CD14-positive monocyte (primary cell): ENCODE results near the gene SSTR5. TPM values are rescaled to one million over a fixed set of nuclear protein-coding genes. Genes with fewer than 3 reads are reported as not detected.

ENCODE experiments used
- DNase-seq, 3 donors: peaks; one replicate each; pipeline ENCODE4 v3.0.0-alpha.2; 2011 to 2022
- H2AFZ ChIP-seq: 2 replicates; pipeline ENCODE4 v1.6.0; 2012; ENCODE audit warnings: mild to moderate bottlenecking, low read depth, low read length, inconsistent platforms; ENCODE audit not compliant: insufficient read depth, poor library complexity, severe bottlenecking
- H3K27ac ChIP-seq, 2 donors: 1 replicate in 1 of 2; 2 replicates in 1 of 2; pipeline ENCODE4 v1.5.1; 2012 to 2013; ENCODE audit warnings: low read length in 2 of 2, control low read depth in 1 of 2, inconsistent platforms in 1 of 2, low read depth in 1 of 2, mild to moderate bottlenecking in 1 of 2
- H3K27me3 ChIP-seq, 2 donors: one replicate each; pipeline versions ENCODE4 v1.6.0 to v1.6.1; 2011 to 2013; ENCODE audit warnings: low read length in 2 of 2; ENCODE audit not compliant: control insufficient read depth in 2 of 2, insufficient read depth in 2 of 2
- H3K36me3 ChIP-seq, 2 donors: replicated peaks in 1 of 2; 1 replicate in 1 of 2; 2 replicates in 1 of 2; pipeline versions ENCODE4 v1.5.1 to v1.6.1; 2012 to 2013; ENCODE audit warnings: low read length in 2 of 2, control low read depth in 1 of 2, inconsistent platforms in 1 of 2, mild to moderate bottlenecking in 1 of 2; ENCODE audit not compliant: insufficient read depth in 2 of 2, control insufficient read depth in 1 of 2
- H3K4me1 ChIP-seq, 2 donors: 1 replicate in 1 of 2; 2 replicates in 1 of 2; pipeline versions ENCODE4 v1.5.1 to v1.6.1; 2012 to 2013; ENCODE audit warnings: low read length in 2 of 2, control low read depth in 1 of 2, inconsistent platforms in 1 of 2, mild to moderate bottlenecking in 1 of 2, moderate library complexity in 1 of 2; ENCODE audit not compliant: insufficient read depth in 2 of 2, control insufficient read depth in 1 of 2
- H3K4me2 ChIP-seq: replicated peaks from 2 replicates; pipeline ENCODE3; 2012; ENCODE audit warnings: low read length, moderate library complexity, mild to moderate bottlenecking; ENCODE audit not compliant: poor library complexity, severe bottlenecking; ENCODE audit errors: extremely low read depth
- H3K4me3 ChIP-seq, 3 experiments: fragments of 200-600 bp in 1 of 3; sonication (generic) in 1 of 3; replicated peaks in 1 of 3; 1 replicate in 2 of 3; 2 replicates in 1 of 3; pipeline ENCODE4 v1.5.1; 2011 to 2013; ENCODE audit warnings: low read length in 3 of 3, mild to moderate bottlenecking in 3 of 3, control low read depth in 2 of 3, low read depth in 2 of 3, inconsistent platforms in 1 of 3, moderate library complexity in 1 of 3
- H3K79me2 ChIP-seq: 2 replicates; pipeline ENCODE4 v1.6.0; 2012; ENCODE audit warnings: mild to moderate bottlenecking, control low read depth, inconsistent platforms, low read length, moderate library complexity; ENCODE audit not compliant: insufficient read depth
- H3K9ac ChIP-seq: 2 replicates; pipeline ENCODE4 v1.6.0; 2017; ENCODE audit warnings: low read length, mild to moderate bottlenecking; ENCODE audit not compliant: insufficient read depth, poor library complexity, severe bottlenecking
- H3K9me3 ChIP-seq, 2 donors: replicated peaks in 1 of 2; 1 replicate in 1 of 2; 2 replicates in 1 of 2; pipeline versions ENCODE4 v1.5.1 to v1.6.1; 2012 to 2013; ENCODE audit warnings: low read length in 2 of 2, control low read depth in 1 of 2; ENCODE audit not compliant: control insufficient read depth in 1 of 2, insufficient read depth in 1 of 2
- H4K20me1 ChIP-seq: 2 replicates; pipeline ENCODE4 v1.6.0; 2012; ENCODE audit warnings: mild to moderate bottlenecking, low read length, control low read depth, moderate library complexity; ENCODE audit not compliant: insufficient read depth
- H3K27ac Mint-ChIP-seq, 7 donors: one replicate each; pipeline ENCODE4 v1.8.0; 2020; ENCODE audit warnings: mild to moderate bottlenecking in 7 of 7, mixed read lengths in 7 of 7, moderate library complexity in 6 of 7, inconsistent platforms in 2 of 7
- H3K27me3 Mint-ChIP-seq, 3 donors: one replicate each; pipeline ENCODE4 v1.8.0; 2021 to 2022; ENCODE audit warnings: low read depth in 3 of 3, mild to moderate bottlenecking in 3 of 3, mixed read lengths in 3 of 3, moderate library complexity in 3 of 3, inconsistent platforms in 1 of 3
- H3K36me3 Mint-ChIP-seq, 2 donors: one replicate each; pipeline ENCODE4 v1.8.0; 2020; ENCODE audit warnings: mixed read lengths in 2 of 2, inconsistent platforms in 1 of 2, mild to moderate bottlenecking in 1 of 2
- H3K4me1 Mint-ChIP-seq: one replicate; pipeline ENCODE4 v1.8.0; 2020; ENCODE audit warnings: mild to moderate bottlenecking, mixed read lengths
- H3K4me3 Mint-ChIP-seq, 2 donors: one replicate each; pipeline ENCODE4 v1.8.0; 2020; ENCODE audit warnings: mild to moderate bottlenecking in 2 of 2, mixed read lengths in 2 of 2, moderate library complexity in 1 of 2
- H3K9me3 Mint-ChIP-seq, 7 donors: one replicate each; pipeline ENCODE4 v1.8.0; 2020 to 2022; ENCODE audit warnings: mixed read lengths in 7 of 7, mild to moderate bottlenecking in 6 of 7, moderate library complexity in 6 of 7, inconsistent platforms in 2 of 7
- CTCF ChIP-seq: fragments of 200-600 bp; IDR thresholded peaks from one replicate; pipeline ENCODE4 v1.8.0; 2022; ENCODE audit warnings: antibody characterized with exemption, mild to moderate bottlenecking
- WGBS: methylation state at CpG from one replicate; pipeline ENCODE4 v1.1.5; 2013; ENCODE audit warnings: missing lambda C conversion rate; ENCODE audit not compliant: insufficient coverage; 5-methylcytosine and 5-hydroxymethylcytosine counted together
- intact Hi-C, 2 donors: fragments of 100-400 bp; cut with micrococcal nuclease; formaldehyde crosslinking; loops; one replicate each; pipeline versions ENCODE4 v1.15.0 to v1.15.1; 2023
- polyA plus RNA-seq, 3 donors: library from polyadenylated mRNA; depleted of rRNA in 1 of 3; unstranded in 2 of 3; stranded (reverse) in 1 of 3; fragments of 300-500 nt in 2 of 3; fragments of >200 nt in 1 of 3; fragmentation: Illumina TruSeq in 2 of 3; gene quantifications; 1 replicate in 2 of 3; 2 replicates in 1 of 3; pipeline ENCODE4 v1.2.3, GENCODE V29; 2012 to 2021

The SSTR5 gene
- polyA plus RNA-seq, 3 donors, result not detected

- H3K27me3 ChIP-seq, result no peaks in the 10 kb centered on the region
- no peaks in the 10 kb centered on the region for H3K36me3 Mint-ChIP-seq
- H3K36me3 ChIP-seq, result no peaks in the 10 kb centered on the region
- no peaks in the 10 kb centered on the region for H3K4me1 Mint-ChIP-seq
- no peak overlapping the region for H2AFZ ChIP-seq
- intact Hi-C loops, result no loop called here
- no peak for DNase-seq
- H4K20me1 ChIP-seq, result no peaks in the 10 kb centered on the region
- H3K4me3 Mint-ChIP-seq, result no peak overlapping the region
- no peak overlapping the region for H3K9ac ChIP-seq
- H3K27ac ChIP-seq, result no peak overlapping the region
- H3K4me1 ChIP-seq, result no peaks in the 10 kb centered on the region
- H3K9me3 Mint-ChIP-seq, result no peaks in the 10 kb centered on the region
- H3K27me3 Mint-ChIP-seq, result peaks cover 0 to 13% (median 3%) of the 10 kb centered on the region in 3 donors
- 100% methylated on average over 6 of the region's 14 CpGs for WGBS
- no peaks in the 10 kb centered on the region for H3K9me3 ChIP-seq
- H3K4me2 ChIP-seq, result no peak overlapping the region
- H3K79me2 ChIP-seq, result no peaks in the 10 kb centered on the region
- TF ChIP-seq CTCF, result no peak
- H3K27ac Mint-ChIP-seq, result no peak overlapping the region
- no peak overlapping the region for H3K4me3 ChIP-seq
These were observed 49.8 kb downstream of the SSTR5 start for GRCh38 chr16:1122398-1122765.

GRCh38 chr16:1123525-1124230 is 51.1 kb downstream of the SSTR5 start:
- H3K36me3 ChIP-seq, result no peaks in the 10 kb centered on the region
- H3K9ac ChIP-seq, result no peak overlapping the region
- no peak overlapping the region for H3K4me3 Mint-ChIP-seq
- H3K36me3 Mint-ChIP-seq, result no peaks in the 10 kb centered on the region
- no peak for TF ChIP-seq CTCF
- H2AFZ ChIP-seq, result no peak overlapping the region
- intact Hi-C loops, result no loop called here
- no peaks in the 10 kb centered on the region for H3K4me1 ChIP-seq
- no peak overlapping the region for H3K4me2 ChIP-seq
- WGBS, result 87% methylated on average over 15 of the region's 21 CpGs
- no peak overlapping the region for H3K4me3 ChIP-seq
- no peak for DNase-seq
- no peaks in the 10 kb centered on the region for H3K9me3 ChIP-seq
- no peaks in the 10 kb centered on the region for H3K27me3 ChIP-seq
- H3K9me3 Mint-ChIP-seq, result no peaks in the 10 kb centered on the region
- no peaks in the 10 kb centered on the region for H3K79me2 ChIP-seq
- no peaks in the 10 kb centered on the region for H3K4me1 Mint-ChIP-seq
- H3K27ac Mint-ChIP-seq, result no peak overlapping the region
- H4K20me1 ChIP-seq, result no peaks in the 10 kb centered on the region
- no peak overlapping the region for H3K27ac ChIP-seq
- peaks cover 0 to 10% (median 3%) of the 10 kb centered on the region in 3 donors for H3K27me3 Mint-ChIP-seq
